Neuron (in vitro differentiated cells): ENCODE measurements around the gene KAT2A.

Experiments
- H2AFZ ChIP-seq: one replicate; pipeline ENCODE4 v1.6.1; 2013; ENCODE audit warnings: low read depth, mild to moderate bottlenecking, inconsistent platforms, low read length, moderate library complexity
- H3K27me3 ChIP-seq: one replicate; pipeline ENCODE4 v1.6.1; 2013; ENCODE audit warnings: low read length; ENCODE audit not compliant: insufficient read depth
- H3K36me3 ChIP-seq: one replicate; pipeline ENCODE4 v1.6.1; 2013; ENCODE audit warnings: low read length; ENCODE audit not compliant: insufficient read depth
- H3K4me1 ChIP-seq: one replicate; pipeline ENCODE4 v1.6.1; 2013; ENCODE audit warnings: low read length; ENCODE audit not compliant: insufficient read depth
- H3K4me3 ChIP-seq: 2 replicates; pipeline ENCODE4 v1.5.1; 2013; ENCODE audit warnings: mild to moderate bottlenecking, low read length, moderate library complexity
- H3K9me3 ChIP-seq: one replicate; pipeline ENCODE4 v1.6.1; 2013; ENCODE audit warnings: low read length

KAT2A gene

DNA sequence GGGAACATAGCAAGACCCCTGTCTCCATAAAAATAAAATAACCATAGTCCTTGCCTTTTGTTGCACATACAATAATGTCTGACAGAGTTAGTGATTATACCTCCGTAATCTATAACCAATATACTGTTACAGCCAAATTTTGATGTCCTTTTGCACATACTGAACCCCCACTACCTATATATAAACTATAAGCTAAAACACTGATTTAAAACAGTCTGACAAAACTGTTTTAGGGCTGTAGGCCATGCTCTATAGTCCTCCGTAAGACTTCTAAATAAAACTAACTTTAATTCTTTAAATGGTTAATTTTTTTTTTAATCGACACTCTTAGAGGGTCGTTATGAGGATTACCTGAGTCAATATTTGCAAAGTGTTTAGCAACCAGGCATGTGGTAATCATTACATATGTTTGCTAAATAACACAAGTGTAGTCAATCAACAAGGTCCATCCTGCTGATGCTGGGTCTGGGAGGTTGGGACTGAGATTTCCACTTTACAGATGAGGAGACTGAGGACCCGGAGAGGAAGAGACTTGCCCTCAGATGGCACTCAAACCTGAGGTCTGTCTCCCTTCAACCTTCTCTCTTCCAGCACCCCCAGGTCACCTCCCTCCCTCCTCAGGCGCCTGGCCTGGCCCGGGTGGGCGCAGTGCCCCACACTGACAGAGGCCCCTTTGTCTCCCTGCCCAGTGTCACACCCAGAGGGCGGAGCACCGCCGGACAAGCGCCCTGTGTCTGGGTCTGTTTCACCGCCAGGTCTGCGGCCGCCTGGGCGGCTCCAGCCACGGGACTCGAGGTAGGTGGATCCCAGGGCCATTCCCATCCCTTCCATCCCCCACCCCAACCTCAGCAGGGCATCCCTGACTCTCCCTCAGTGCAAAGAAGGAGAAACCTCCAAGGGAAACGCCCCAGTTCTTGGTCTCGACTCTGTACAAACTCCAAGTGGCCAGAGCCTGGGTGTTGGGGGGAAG, 33.1 kb downstream of the KAT2A start:
- no peaks in the 10 kb centered on the region for H3K36me3 ChIP-seq
- H3K4me3 ChIP-seq, result no peak overlapping the region
- H2AFZ ChIP-seq, result no peak overlapping the region
- H3K4me1 ChIP-seq, result no peaks in the 10 kb centered on the region
- peaks cover 10% of the 10 kb centered on the region for H3K27me3 ChIP-seq
- no peaks in the 10 kb centered on the region for H3K9me3 ChIP-seq

DNA sequence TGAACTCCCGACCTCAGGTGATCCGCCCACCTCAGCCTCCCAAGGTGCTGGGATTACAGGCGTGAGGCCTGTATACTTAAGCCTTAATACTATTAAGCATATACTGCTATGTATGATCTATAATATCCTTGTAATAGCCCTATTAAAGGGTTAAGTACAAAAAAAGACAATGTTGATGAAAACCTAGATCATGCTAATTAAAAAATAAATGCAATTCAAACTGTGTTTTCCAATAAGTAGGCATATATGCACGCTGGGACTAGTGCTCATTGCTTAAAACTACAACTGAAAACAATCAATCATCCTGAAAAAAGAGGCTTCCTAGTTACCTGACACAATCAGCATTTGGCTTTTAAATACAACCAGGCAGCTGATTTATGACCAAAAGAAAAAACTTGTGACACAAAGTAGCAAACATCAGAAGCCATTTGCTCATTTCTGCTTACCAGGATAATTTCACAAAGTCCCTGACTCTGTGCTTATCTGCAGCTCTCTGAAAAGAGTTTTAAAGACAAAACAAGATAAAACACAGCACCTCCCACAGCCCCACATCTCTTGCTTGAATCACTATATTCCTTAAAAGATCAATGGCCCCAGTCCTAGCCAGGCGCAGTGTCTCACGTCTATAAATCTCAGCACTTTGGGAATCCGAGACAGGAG, 34.0 kb downstream of the KAT2A start:
- Histone ChIP-seq H3K4me3 (no peak overlapping the region), H3K4me1 (no peaks in the 10 kb centered on the region), H3K27me3 (peaks cover 10% of the 10 kb centered on the region), H3K36me3 (no peaks in the 10 kb centered on the region), H2AFZ (no peak overlapping the region), H3K9me3 (no peaks in the 10 kb centered on the region)

DNA sequence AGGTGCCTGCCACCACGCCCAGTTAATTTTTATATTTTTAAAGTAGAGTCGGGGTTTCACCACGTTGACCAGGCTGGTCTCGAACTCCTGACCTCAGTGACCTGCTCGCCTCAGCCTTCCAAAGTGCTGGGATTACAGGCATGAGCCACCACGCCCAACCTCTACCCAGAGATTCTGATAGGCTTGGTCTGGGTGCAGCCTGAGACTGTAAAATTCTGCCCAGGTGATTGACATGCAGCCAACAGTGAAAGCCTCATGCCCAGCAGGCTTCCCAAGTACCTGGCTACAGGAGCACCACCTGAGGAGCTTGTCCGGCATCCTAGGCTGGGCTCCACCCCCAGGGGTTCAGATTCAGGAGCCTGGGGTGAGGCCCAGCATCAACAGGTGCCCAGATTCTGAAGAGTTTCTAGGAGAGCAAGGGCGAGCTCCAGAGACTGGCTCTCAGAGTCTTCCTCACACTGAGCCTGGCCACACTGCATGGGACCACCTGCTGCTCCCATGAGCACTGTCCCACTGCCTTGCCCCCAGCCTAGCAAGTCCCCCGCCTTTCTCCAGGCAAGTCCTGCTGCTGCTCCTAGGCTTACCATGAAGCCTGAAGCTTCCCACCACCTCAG, 39.5 kb downstream of the KAT2A start:
- no peaks in the 10 kb centered on the region for H3K4me1 ChIP-seq
- H2AFZ ChIP-seq, result no peak overlapping the region
- H3K9me3 ChIP-seq, result no peaks in the 10 kb centered on the region

DNA sequence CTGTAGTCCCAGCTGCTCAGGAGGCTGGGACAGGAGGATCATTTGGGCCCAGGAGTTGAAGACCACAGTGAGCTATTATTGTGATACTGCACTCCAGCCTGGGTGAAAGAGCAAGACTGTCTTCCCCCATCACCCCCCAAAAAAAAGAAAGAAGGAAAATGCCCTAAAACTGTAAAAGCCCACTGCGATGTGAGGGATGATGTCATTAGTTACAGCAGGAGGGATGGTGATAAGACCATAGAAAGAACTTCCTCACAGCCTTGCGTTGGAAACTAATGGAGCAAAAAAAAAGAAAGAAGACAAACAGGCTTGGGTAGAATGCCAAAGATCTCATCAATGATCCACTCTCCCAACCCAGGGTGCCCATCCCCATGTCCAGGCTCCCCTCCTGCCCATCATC, 41.6 kb downstream of the KAT2A start:
- Histone ChIP-seq H3K4me1 (no peaks in the 10 kb centered on the region), H2AFZ (no peak overlapping the region), H3K4me3 (no peak overlapping the region), H3K27me3 (peaks cover 26% of the 10 kb centered on the region), H3K36me3 (no peaks in the 10 kb centered on the region), H3K9me3 (no peaks in the 10 kb centered on the region)

More for the DNA sequence above, 39.5 kb downstream of the KAT2A start:
- Histone ChIP-seq H3K36me3 (no peaks in the 10 kb centered on the region), H3K4me3 (no peak overlapping the region), H3K27me3 (peaks cover 21% of the 10 kb centered on the region)

DNA sequence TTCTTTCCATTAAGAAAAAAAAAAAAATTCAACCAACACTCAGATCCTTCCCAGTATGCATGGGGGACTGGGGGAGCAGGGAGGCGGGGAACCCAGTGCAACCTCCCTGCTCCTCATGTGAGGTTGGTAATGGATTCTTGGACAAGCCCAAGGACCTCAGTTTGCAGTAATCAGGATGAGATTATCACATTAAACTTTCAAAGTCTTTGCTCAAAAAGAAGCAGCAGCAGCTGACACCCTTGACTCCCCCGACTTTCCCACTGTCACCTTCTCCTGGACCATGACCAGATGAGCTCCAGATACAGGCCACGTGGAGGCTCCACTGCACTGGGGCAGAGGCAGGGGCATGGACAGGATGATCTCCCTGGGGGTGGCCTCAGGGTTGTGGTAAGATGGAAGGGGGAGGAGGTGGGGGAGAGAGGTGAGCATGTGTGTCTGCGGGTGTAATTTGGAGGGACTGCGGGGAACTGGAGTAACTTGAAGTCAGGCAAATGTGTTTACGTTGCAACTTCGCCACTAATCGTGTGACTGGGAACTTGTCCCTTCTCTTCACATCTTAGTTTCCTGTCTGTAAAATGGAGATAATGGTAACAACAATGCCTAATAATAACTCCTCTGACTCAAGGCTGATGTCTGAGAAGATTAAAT, 42.6 kb downstream of the KAT2A start:
- H3K27me3 ChIP-seq, result peaks cover 31% of the 10 kb centered on the region

DNA sequence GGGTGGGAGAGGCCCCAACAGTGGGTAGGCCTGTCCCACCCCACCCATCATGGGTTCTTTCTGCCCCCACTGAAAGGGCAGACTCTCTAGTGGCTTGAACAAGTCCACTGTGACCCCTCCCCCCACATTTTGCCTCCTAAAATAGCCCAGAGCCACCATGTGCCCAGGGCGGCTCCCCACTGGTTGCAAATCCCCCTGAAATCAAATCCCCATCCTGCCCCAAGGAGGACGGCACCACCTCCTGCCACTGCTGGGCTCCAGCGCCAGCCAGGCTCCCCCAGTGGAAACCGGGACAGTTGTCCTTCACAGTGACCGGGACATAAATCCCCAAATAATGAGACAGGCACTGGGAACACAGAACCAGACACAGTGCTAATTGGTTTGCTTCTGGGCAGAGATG, 43.4 kb downstream of the KAT2A start:
- H3K4me1 ChIP-seq, result no peaks in the 10 kb centered on the region
- H3K4me3 ChIP-seq, result no peak overlapping the region
- H2AFZ ChIP-seq, result no peak overlapping the region
- H3K9me3 ChIP-seq, result no peaks in the 10 kb centered on the region
- H3K36me3 ChIP-seq, result no peaks in the 10 kb centered on the region
- peaks cover 39% of the 10 kb centered on the region for H3K27me3 ChIP-seq

More for the DNA sequence above, 42.6 kb downstream of the KAT2A start:
- H3K36me3 ChIP-seq, result no peaks in the 10 kb centered on the region
- no peaks in the 10 kb centered on the region for H3K4me1 ChIP-seq
- H3K9me3 ChIP-seq, result no peaks in the 10 kb centered on the region
- H2AFZ ChIP-seq, result no peak overlapping the region
- no peak overlapping the region for H3K4me3 ChIP-seq

DNA sequence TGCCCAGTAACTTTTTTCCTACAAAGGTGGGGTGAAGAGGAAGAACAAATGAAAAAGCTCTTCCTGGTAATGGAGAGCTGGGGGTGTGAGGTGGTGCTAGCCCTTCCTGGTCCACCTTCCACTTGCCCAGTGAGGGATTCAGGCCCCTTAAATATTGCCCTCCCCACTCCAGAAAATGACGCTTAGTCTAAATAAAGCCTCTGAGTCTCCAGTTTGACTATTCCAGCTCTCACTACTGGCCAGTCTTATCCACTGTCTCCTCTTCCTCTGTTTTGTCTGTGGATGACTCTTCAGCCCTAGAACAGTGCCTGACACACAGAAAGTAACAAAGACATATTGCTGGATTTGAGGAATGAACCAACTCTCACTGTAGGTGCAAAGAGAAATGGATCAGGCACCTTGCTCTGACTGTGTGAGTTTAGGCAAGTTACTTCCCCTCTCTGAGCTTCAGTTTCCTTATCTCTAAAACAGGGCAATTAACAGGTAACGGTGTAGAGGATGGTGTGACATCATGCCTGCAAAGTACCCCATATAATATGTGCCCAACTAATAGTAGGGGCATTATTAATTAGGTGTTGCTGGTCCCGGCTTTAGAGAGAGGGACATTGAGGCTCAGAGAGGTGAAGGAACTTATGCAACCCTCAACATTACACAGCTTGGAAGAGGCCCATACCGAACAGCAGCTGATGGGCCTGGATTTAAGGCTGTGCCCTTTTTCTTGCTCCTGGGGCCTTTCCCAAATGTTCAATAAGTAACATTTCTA, 44.2 kb downstream of the KAT2A start:
- Histone ChIP-seq H3K4me3 (no peak overlapping the region), H3K27me3 (peaks cover 47% of the 10 kb centered on the region), H3K36me3 (no peaks in the 10 kb centered on the region), H3K9me3 (no peaks in the 10 kb centered on the region), H2AFZ (no peak overlapping the region), H3K4me1 (no peaks in the 10 kb centered on the region)

DNA sequence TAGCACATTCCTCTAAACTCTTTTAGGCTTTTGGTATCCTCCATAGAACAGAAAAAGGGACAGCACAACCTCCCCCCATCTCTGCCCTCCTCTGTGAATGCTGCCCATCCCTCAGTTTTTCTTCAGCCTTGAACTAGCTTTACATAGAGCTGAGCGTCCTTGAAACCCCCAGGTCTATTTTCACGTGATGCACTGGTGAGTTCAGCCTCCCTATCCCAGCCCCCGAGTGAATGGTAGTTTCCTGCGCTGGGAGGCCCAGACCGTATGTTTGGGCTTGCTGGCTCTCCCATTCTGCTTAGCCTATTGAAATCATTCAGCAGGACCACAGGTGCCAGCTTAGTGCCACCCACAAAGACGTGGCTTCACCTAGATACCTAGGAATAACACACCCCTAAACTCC, 45.4 kb downstream of the KAT2A start:
- no peaks in the 10 kb centered on the region for H3K36me3 ChIP-seq
- H3K27me3 ChIP-seq, result peaks cover 59% of the 10 kb centered on the region
- H3K4me3 ChIP-seq, result no peak overlapping the region
- H2AFZ ChIP-seq, result no peak overlapping the region
- H3K4me1 ChIP-seq, result no peaks in the 10 kb centered on the region
- H3K9me3 ChIP-seq, result no peaks in the 10 kb centered on the region

DNA sequence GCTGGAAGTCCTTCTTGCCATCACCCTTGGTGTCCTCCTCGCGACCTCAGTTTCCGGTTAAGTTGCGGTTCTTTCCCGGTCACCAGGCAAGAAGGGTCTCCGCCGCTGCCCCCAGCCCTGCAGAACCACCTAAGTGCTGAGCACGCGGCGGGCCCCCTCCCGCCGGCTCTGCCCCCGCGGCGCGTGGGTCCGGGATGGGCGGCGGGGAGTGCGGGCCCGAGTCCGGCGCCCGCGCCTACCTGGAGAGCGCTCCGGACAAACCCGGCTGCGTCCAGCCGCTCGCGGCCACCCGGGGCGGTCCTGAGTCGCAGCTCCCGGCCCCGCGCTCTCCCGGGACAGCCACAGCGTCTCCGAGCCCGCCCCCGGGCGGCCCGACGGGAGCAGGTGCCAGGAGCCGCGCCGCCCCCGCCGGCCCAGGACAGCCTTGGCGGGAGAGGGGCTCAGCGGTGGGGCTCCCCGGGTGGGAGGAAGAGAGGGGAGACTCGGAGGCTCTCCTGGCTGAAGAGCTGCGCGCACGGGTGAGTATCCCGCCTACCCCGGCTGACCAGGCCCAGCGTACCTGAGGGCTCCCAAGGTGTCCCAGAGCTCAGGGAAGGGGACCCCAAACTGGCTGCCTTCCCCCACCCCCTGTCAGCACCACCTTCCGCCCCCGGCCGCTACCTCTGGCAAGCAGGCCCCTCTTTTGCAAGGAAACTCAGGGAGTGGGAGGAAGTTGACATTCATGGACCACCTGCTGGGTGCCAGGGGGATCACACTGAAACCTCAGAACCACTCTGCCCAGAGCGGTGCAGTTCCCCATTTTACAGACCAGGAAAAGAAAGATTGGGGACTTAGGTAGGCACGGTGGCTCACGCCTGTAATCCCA, 48.6 kb downstream of the KAT2A start:
- no peaks in the 10 kb centered on the region for H3K4me1 ChIP-seq
- H3K36me3 ChIP-seq, result no peaks in the 10 kb centered on the region
- H3K27me3 ChIP-seq, result peaks cover 67% of the 10 kb centered on the region
- H3K4me3 ChIP-seq, result no peak overlapping the region
- H2AFZ ChIP-seq, result no peak overlapping the region
- no peaks in the 10 kb centered on the region for H3K9me3 ChIP-seq

DNA sequence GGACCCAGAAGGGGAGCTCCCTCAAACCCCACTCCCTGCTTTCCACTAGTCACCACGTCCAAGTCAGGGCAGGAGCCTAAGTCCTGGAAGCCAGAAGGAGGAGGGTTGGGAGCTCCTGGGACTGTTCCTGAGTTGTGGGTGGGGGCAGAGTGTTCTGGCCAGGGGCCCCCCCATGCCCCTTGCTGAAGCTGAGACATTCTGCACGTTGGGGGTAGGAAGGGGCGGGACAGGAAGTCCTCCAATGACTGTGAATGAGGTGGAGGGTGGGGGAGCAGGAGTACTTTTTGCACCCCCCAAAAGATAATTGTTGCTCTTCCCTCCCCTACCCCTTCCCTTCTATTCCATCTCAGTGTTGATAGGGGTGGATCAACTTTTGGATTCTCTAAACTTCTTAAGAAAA, 49.4 kb downstream of the KAT2A start:
- H3K4me3 ChIP-seq, result no peak overlapping the region
- peaks cover 64% of the 10 kb centered on the region for H3K27me3 ChIP-seq
- H3K9me3 ChIP-seq, result no peaks in the 10 kb centered on the region
- no peak overlapping the region for H2AFZ ChIP-seq
- H3K36me3 ChIP-seq, result no peaks in the 10 kb centered on the region
- no peaks in the 10 kb centered on the region for H3K4me1 ChIP-seq

DNA sequence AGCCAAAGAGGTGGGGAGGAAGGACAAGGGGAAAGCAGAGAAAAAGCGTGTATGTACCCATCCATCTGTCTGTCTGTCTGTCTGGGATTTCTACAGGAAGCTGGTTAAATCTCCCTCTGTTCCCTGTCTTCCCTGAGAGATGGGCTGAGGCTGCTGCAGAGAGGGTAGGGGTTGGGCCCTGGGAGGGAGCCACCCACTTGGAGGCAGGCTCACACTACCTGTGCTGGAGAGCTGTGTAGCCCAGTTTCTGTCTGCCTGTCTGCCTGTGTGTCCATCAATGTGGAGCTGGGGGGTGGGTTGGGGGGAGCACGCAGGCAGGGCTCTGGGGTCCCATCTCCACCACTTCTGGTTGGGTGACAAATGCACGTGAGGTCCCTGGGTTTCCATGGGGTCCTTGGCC, 52.2 kb downstream of the KAT2A start:
- Histone ChIP-seq H3K27me3 (peaks cover 56% of the 10 kb centered on the region), H3K9me3 (no peaks in the 10 kb centered on the region), H3K4me3 (no peak overlapping the region), H3K4me1 (no peaks in the 10 kb centered on the region), H2AFZ (no peak overlapping the region), H3K36me3 (no peaks in the 10 kb centered on the region)
